Esophagus muscularis mucosa (tissue), 4 donors: ENCODE measurements around the gene CLDN6.

ENCODE experiments used
- EP300 ChIP-seq: sonication (generic); formaldehyde crosslinking; IDR thresholded peaks from one replicate; pipeline ENCODE4 v1.6.1; 2017; ENCODE audit warnings: antibody characterized with exemption
- POLR2A ChIP-seq: fragments of 450-650 bp; IDR thresholded peaks from one replicate; pipeline ENCODE4 v1.6.1; 2017; ENCODE audit warnings: antibody characterized with exemption, moderate library complexity, mild to moderate bottlenecking, low read depth
- POLR2AphosphoS5 ChIP-seq, 2 donors: sonication (generic); formaldehyde crosslinking; IDR thresholded peaks; one replicate each; pipeline ENCODE4 v1.6.1; 2017; ENCODE audit warnings: antibody characterized with exemption in 2 of 2
- TF ChIP-seq, protein P1 (sequence below), 3 experiments: fragments of 200-600 bp in 2 of 3; fragments of 450-650 bp in 1 of 3; sonication (generic) in 2 of 3; IDR thresholded peaks; one replicate each; pipeline ENCODE4 v1.5.1; 2017 to 2019; ENCODE audit warnings: antibody characterized with exemption in 3 of 3, mild to moderate bottlenecking in 2 of 3, moderate library complexity in 1 of 3

- TF ChIP-seq, protein P1, sequence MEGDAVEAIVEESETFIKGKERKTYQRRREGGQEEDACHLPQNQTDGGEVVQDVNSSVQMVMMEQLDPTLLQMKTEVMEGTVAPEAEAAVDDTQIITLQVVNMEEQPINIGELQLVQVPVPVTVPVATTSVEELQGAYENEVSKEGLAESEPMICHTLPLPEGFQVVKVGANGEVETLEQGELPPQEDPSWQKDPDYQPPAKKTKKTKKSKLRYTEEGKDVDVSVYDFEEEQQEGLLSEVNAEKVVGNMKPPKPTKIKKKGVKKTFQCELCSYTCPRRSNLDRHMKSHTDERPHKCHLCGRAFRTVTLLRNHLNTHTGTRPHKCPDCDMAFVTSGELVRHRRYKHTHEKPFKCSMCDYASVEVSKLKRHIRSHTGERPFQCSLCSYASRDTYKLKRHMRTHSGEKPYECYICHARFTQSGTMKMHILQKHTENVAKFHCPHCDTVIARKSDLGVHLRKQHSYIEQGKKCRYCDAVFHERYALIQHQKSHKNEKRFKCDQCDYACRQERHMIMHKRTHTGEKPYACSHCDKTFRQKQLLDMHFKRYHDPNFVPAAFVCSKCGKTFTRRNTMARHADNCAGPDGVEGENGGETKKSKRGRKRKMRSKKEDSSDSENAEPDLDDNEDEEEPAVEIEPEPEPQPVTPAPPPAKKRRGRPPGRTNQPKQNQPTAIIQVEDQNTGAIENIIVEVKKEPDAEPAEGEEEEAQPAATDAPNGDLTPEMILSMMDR (IDR thresholded peaks at IDR 0.05), result no peak
- TF ChIP-seq POLR2A, result no peak
- no peak for TF ChIP-seq EP300
- no peak for TF ChIP-seq POLR2AphosphoS5 (IDR thresholded peaks at IDR 0.05)
These were observed 46.6 kb downstream of the CLDN6 start for GRCh38 chr16:2971134-2971984.
